ENCODE data around the gene CCDC102B. TPM values are rescaled to one million over a fixed set of nuclear protein-coding genes. Genes with fewer than 3 reads are reported as not detected.

CCDC102B gene
- polyA plus RNA-seq, 2 donors, result 0.54 to 0.94 TPM

DNA sequence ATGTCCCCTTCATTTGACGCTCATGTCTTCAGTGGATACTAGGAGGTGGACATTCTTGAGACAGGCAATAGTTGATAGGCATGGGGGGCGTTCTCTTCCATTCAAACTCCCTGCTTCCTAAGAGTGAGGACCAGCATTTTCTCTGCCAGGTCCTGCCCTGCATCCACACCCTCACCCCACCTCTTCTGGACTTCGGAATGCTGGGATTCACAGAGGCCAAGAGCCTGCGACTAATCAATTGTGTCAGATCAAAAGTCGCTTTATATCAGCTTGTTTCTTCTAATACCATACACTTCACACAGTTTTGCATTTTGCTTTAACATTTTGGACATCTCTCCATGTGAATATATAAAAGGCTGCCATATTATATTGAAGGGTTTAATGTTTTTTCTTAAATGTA, 210.7 kb downstream of the CCDC102B start:
- Histone ChIP-seq H3K36me3 (ENCODE audit: control insufficient read depth in 2 of 2, insufficient read depth in 2 of 2, low read length in 1 of 2) (no peaks in the 10 kb centered on the region), H3K4me3 (ENCODE audit: low read depth in 1 of 2, low read length in 2 of 2) (no peak overlapping the region), H3K27ac (ENCODE audit: low read depth in 2 of 2, low read length in 1 of 2) (no peak overlapping the region), H3K4me1 (ENCODE audit: control insufficient read depth in 2 of 2, insufficient read depth in 2 of 2, low read length in 1 of 2) (no peaks in the 10 kb centered on the region), H3K27me3 (ENCODE audit: control insufficient read depth in 1 of 2, insufficient read depth in 2 of 2, low read length in 2 of 2) (no peaks in the 10 kb centered on the region), H3K9me3 (ENCODE audit: control insufficient read depth in 2 of 2, insufficient read depth in 1 of 2, low read depth in 1 of 2, low read length in 1 of 2) (no peaks in the 10 kb centered on the region)
- 77 to 87% methylated on average over 5 of the region's 5 CpGs for WGBS, 2 donors

DNA sequence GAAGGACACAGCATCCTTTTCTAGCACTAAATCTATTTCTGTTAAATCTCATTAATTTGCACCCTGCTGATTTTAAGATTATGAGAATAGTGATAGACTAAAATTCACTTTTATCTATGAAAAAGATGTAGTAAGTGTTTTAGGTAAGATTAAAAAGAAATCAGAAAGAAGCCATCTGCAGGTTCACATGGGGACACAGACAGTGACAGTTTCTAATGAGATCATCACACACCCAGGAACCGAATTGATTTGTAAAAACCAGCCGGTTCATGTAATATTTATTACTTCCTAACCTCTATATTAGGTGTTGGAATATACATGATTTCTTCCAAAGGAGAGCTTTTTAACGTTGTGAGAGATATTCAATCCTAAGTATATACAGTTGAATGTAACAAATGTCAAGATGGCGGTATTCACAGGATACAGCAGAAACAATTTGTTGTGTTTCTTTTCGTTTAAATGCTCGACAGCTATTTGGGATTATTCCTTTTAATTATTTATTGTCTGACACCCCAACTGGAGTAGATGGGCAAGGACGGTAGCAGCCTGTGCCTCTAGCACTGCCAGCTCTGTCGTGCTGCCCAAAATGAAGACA, 223.4 kb downstream of the CCDC102B start:
- no peak overlapping the region for H3K4me3 ChIP-seq (ENCODE audit: low read depth in 1 of 2, low read length in 2 of 2)
- 69 to 74% methylated on average over 8 of the region's 8 CpGs for WGBS, 2 donors
- H3K27ac ChIP-seq (ENCODE audit: low read depth in 2 of 2, low read length in 1 of 2), result no peak overlapping the region
- H3K27me3 ChIP-seq (ENCODE audit: control insufficient read depth in 1 of 2, insufficient read depth in 2 of 2, low read length in 2 of 2), result no peaks in the 10 kb centered on the region
- no peaks in the 10 kb centered on the region for H3K36me3 ChIP-seq (ENCODE audit: control insufficient read depth in 2 of 2, insufficient read depth in 2 of 2, low read length in 1 of 2)
- H3K4me1 ChIP-seq (ENCODE audit: control insufficient read depth in 2 of 2, insufficient read depth in 2 of 2, low read length in 1 of 2), result no peaks in the 10 kb centered on the region
- H3K9me3 ChIP-seq (ENCODE audit: control insufficient read depth in 2 of 2, insufficient read depth in 1 of 2, low read depth in 1 of 2, low read length in 1 of 2), result no peaks in the 10 kb centered on the region

DNA sequence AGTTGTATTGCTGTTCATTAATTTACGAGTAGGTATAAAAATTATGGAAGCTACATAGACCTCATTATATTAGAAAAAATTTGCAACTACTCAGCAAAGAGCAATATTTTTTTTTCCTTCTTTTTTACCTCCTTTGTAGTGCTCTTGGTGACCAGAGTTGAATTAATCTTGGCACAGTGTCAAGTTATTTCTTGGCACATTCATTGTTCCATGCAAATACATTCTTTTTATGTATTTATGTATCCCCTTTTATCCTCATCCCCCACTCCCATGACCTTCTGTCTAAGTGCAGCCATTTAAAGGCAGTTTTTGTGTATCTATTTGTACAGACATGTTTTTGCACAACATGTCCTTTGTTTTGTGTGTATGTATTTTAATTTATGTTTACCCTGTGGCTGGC, 224.5 kb downstream of the CCDC102B start:
- Histone ChIP-seq H3K27ac (ENCODE audit: low read depth in 2 of 2, low read length in 1 of 2) (no peak overlapping the region), H3K4me3 (ENCODE audit: low read depth in 1 of 2, low read length in 2 of 2) (no peak overlapping the region), H3K4me1 (ENCODE audit: control insufficient read depth in 2 of 2, insufficient read depth in 2 of 2, low read length in 1 of 2) (no peaks in the 10 kb centered on the region), H3K9me3 (ENCODE audit: control insufficient read depth in 2 of 2, insufficient read depth in 1 of 2, low read depth in 1 of 2, low read length in 1 of 2) (no peaks in the 10 kb centered on the region), H3K27me3 (ENCODE audit: control insufficient read depth in 1 of 2, insufficient read depth in 2 of 2, low read length in 2 of 2) (no peaks in the 10 kb centered on the region), H3K36me3 (ENCODE audit: control insufficient read depth in 2 of 2, insufficient read depth in 2 of 2, low read length in 1 of 2) (no peaks in the 10 kb centered on the region)
- WGBS, 2 donors, result 66 to 84% methylated on average over 1 of the region's 1 CpG

DNA sequence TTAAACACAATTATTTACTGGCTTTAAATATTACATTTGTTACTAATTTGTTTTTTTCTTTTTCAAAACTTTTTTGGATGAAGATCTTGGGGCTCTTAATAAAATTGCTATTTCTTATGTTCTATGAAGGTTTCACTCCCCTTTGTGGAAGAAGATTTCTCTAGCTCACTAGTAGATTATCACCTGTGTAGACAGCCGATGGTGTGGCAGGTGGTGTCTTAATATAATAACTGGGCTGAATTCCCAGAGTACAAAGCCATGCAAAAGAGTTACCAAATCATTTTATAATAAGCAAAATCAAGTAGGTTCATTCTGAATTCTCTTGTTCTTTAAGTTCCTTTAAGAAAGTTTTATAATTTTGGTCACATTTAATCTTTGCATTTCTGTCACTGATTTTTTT, 233.7 kb downstream of the CCDC102B start:
- Histone ChIP-seq H3K4me3 (ENCODE audit: low read depth in 1 of 2, low read length in 2 of 2) (no peak overlapping the region), H3K36me3 (ENCODE audit: control insufficient read depth in 2 of 2, insufficient read depth in 2 of 2, low read length in 1 of 2) (no peaks in the 10 kb centered on the region), H3K27ac (ENCODE audit: low read depth in 2 of 2, low read length in 1 of 2) (no peak overlapping the region), H3K27me3 (ENCODE audit: control insufficient read depth in 1 of 2, insufficient read depth in 2 of 2, low read length in 2 of 2) (no peaks in the 10 kb centered on the region), H3K9me3 (ENCODE audit: control insufficient read depth in 2 of 2, insufficient read depth in 1 of 2, low read depth in 1 of 2, low read length in 1 of 2) (no peaks in the 10 kb centered on the region), H3K4me1 (ENCODE audit: control insufficient read depth in 2 of 2, insufficient read depth in 2 of 2, low read length in 1 of 2) (no peaks in the 10 kb centered on the region)
- WGBS, 2 donors, result 87 to 96% methylated on average over 1 of the region's 1 CpG

DNA sequence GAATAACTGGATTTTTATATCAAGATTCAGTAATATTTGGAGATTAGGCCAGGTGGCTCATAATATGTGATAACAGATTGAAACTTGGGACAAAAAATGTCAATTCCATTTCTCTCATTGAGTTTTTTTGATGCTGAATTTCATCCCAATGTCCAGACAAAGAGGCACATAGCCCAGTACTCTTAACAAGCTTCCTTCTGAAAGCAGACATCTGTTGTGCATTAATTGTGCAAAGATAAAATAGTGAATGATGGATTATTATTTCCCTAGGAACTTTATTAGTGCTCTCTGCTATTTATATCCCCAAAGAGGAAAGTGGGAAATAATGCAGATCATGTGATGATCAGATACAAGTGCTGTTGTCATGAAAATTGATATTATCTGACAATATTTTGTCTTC, 234.1 kb downstream of the CCDC102B start:
- H3K4me1 ChIP-seq (ENCODE audit: control insufficient read depth in 2 of 2, insufficient read depth in 2 of 2, low read length in 1 of 2), result no peaks in the 10 kb centered on the region
- H3K4me3 ChIP-seq (ENCODE audit: low read depth in 1 of 2, low read length in 2 of 2), result no peak overlapping the region
- H3K27me3 ChIP-seq (ENCODE audit: control insufficient read depth in 1 of 2, insufficient read depth in 2 of 2, low read length in 2 of 2), result no peaks in the 10 kb centered on the region
- H3K36me3 ChIP-seq (ENCODE audit: control insufficient read depth in 2 of 2, insufficient read depth in 2 of 2, low read length in 1 of 2), result no peaks in the 10 kb centered on the region
- no peaks in the 10 kb centered on the region for H3K9me3 ChIP-seq (ENCODE audit: control insufficient read depth in 2 of 2, insufficient read depth in 1 of 2, low read depth in 1 of 2, low read length in 1 of 2)
- H3K27ac ChIP-seq (ENCODE audit: low read depth in 2 of 2, low read length in 1 of 2), result no peak overlapping the region

DNA sequence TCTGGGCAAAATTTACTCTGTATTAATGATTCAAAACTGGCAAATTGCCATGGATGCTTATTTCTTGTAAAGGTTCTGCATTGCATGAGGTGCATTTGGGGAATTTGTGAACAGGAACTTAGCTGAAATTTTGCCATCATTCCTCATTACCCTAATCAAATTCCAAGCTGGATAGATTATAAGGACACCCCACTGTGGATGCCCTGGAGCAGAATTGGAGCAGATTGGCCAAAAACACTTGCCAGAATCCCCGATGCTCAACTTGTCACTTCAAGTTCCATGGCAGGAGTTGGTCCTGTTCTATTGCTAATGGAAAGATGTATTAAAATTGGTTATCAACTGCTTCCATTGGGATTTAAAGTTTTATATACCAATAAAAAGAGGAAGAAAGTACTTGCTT, 237.9 kb downstream of the CCDC102B start:
- WGBS, 2 donors, result 68 to 83% methylated on average over 1 of the region's 1 CpG
- Histone ChIP-seq H3K36me3 (ENCODE audit: control insufficient read depth in 2 of 2, insufficient read depth in 2 of 2, low read length in 1 of 2) (no peaks in the 10 kb centered on the region), H3K27me3 (ENCODE audit: control insufficient read depth in 1 of 2, insufficient read depth in 2 of 2, low read length in 2 of 2) (no peaks in the 10 kb centered on the region), H3K27ac (ENCODE audit: low read depth in 2 of 2, low read length in 1 of 2) (no peak overlapping the region), H3K9me3 (ENCODE audit: control insufficient read depth in 2 of 2, insufficient read depth in 1 of 2, low read depth in 1 of 2, low read length in 1 of 2) (no peaks in the 10 kb centered on the region), H3K4me1 (ENCODE audit: control insufficient read depth in 2 of 2, insufficient read depth in 2 of 2, low read length in 1 of 2) (no peaks in the 10 kb centered on the region), H3K4me3 (ENCODE audit: low read depth in 1 of 2, low read length in 2 of 2) (no peak overlapping the region)

DNA sequence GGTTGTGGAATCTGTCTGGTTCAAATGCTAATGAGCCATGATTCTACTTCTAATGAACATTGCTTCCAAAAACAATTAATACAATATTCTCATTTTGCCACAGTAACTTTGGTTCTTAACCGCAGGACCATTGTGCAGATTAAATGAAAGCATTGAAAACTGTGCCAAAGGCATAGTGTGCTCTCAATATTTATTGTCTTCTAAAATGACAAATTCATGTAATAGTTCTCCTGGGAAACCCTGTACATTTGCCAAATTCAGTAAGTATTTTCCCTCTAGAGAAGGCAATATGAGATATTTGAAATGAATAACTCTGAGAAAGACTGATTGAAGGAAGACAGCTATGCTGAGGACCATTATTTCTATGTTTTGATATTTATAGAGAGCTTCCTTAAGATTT, 246.3 kb downstream of the CCDC102B start:
- no peak overlapping the region for H3K27ac ChIP-seq (ENCODE audit: low read depth in 2 of 2, low read length in 1 of 2)
- no peaks in the 10 kb centered on the region for H3K36me3 ChIP-seq (ENCODE audit: control insufficient read depth in 2 of 2, insufficient read depth in 2 of 2, low read length in 1 of 2)
- no peak overlapping the region for H3K4me3 ChIP-seq (ENCODE audit: low read depth in 1 of 2, low read length in 2 of 2)
- H3K27me3 ChIP-seq (ENCODE audit: control insufficient read depth in 1 of 2, insufficient read depth in 2 of 2, low read length in 2 of 2), result no peaks in the 10 kb centered on the region
- no peaks in the 10 kb centered on the region for H3K9me3 ChIP-seq (ENCODE audit: control insufficient read depth in 2 of 2, insufficient read depth in 1 of 2, low read depth in 1 of 2, low read length in 1 of 2)
- WGBS, 2 donors, result 84 to 94% methylated on average over 1 of the region's 1 CpG
- no peaks in the 10 kb centered on the region for H3K4me1 ChIP-seq (ENCODE audit: control insufficient read depth in 2 of 2, insufficient read depth in 2 of 2, low read length in 1 of 2)

DNA sequence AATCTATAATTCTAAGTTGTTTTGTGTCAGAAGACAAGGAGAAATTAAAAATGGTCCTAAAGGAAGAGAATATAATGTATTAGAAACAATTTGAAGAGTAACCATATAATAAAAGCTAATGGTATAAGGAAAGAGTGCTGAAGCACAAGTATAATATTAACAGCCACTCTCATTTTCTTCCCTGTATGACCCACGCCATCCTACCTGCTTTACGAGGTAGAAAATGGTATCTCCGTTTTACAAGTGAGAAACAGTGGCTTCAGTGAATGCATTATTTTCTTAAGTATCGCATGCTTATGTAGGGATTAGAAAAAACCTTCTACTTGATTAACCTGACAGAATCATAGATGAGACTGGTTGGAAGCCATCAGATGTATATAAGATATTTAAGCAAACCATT, 266.2 kb downstream of the CCDC102B start:
- Histone ChIP-seq H3K36me3 (ENCODE audit: control insufficient read depth in 2 of 2, insufficient read depth in 2 of 2, low read length in 1 of 2) (no peaks in the 10 kb centered on the region), H3K9me3 (ENCODE audit: control insufficient read depth in 2 of 2, insufficient read depth in 1 of 2, low read depth in 1 of 2, low read length in 1 of 2) (no peaks in the 10 kb centered on the region), H3K4me1 (ENCODE audit: control insufficient read depth in 2 of 2, insufficient read depth in 2 of 2, low read length in 1 of 2) (no peaks in the 10 kb centered on the region), H3K4me3 (ENCODE audit: low read depth in 1 of 2, low read length in 2 of 2) (no peak overlapping the region), H3K27ac (ENCODE audit: low read depth in 2 of 2, low read length in 1 of 2) (no peak overlapping the region), H3K27me3 (ENCODE audit: control insufficient read depth in 1 of 2, insufficient read depth in 2 of 2, low read length in 2 of 2) (no peaks in the 10 kb centered on the region)
- WGBS, 2 donors, result 64 to 67% methylated on average over 4 of the region's 4 CpGs

DNA sequence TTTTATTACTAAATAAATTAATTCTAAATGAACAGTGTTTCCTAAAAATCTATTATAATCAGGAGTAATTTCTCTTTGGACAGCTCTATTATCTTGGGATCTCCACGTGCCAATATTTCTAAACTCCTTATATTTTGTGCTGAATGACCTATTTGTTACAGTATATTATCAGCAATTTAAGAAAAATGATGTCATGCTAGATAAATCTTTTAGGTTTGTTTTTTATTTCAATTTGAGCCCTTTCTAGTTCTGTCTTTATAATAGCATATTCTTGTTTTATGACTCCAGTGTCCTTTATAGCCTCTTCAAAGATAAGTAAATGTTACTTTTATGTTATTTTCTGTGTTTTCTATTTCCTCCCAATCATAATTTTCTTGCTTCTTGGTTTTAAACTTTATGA, 269.2 kb downstream of the CCDC102B start:
- H3K4me1 ChIP-seq (ENCODE audit: control insufficient read depth in 2 of 2, insufficient read depth in 2 of 2, low read length in 1 of 2), result no peaks in the 10 kb centered on the region
- WGBS, 2 donors, result 0% methylated on average over 1 of the region's 1 CpG
- H3K9me3 ChIP-seq (ENCODE audit: control insufficient read depth in 2 of 2, insufficient read depth in 1 of 2, low read depth in 1 of 2, low read length in 1 of 2), result no peaks in the 10 kb centered on the region

DNA sequence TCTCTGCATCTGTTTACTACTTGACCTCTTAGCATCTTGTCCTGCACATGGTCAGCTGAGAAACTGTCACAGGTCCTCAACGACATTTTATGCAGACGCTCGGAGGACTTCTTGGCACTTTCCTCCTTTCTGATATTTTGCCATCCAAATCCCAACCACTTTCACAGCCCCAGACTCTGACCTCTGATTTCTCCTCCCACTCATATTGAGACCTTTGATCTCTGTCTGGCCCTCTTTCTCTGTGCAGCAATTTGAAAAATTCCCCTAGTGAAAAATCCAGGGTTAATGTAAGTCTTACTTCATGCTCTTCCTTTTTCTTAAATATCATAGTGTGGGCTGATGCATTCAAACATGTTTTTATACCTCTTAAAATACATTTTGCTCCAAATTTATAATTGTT, 273.8 kb downstream of the CCDC102B start:
- Histone ChIP-seq H3K9me3 (ENCODE audit: control insufficient read depth in 2 of 2, insufficient read depth in 1 of 2, low read depth in 1 of 2, low read length in 1 of 2) (no peaks in the 10 kb centered on the region), H3K4me1 (ENCODE audit: control insufficient read depth in 2 of 2, insufficient read depth in 2 of 2, low read length in 1 of 2) (no peaks in the 10 kb centered on the region), H3K4me3 (ENCODE audit: low read depth in 1 of 2, low read length in 2 of 2) (no peak overlapping the region), H3K36me3 (ENCODE audit: control insufficient read depth in 2 of 2, insufficient read depth in 2 of 2, low read length in 1 of 2) (no peaks in the 10 kb centered on the region), H3K27me3 (ENCODE audit: control insufficient read depth in 1 of 2, insufficient read depth in 2 of 2, low read length in 2 of 2) (no peaks in the 10 kb centered on the region), H3K27ac (ENCODE audit: low read depth in 2 of 2, low read length in 1 of 2) (no peak overlapping the region)
- WGBS, 2 donors, result 85 to 86% methylated on average over 3 of the region's 3 CpGs

More for the DNA sequence above, 269.2 kb downstream of the CCDC102B start:
- H3K36me3 ChIP-seq (ENCODE audit: control insufficient read depth in 2 of 2, insufficient read depth in 2 of 2, low read length in 1 of 2), result no peaks in the 10 kb centered on the region
- no peak overlapping the region for H3K4me3 ChIP-seq (ENCODE audit: low read depth in 1 of 2, low read length in 2 of 2)
- no peak overlapping the region for H3K27ac ChIP-seq (ENCODE audit: low read depth in 2 of 2, low read length in 1 of 2)
- H3K27me3 ChIP-seq (ENCODE audit: control insufficient read depth in 1 of 2, insufficient read depth in 2 of 2, low read length in 2 of 2), result no peaks in the 10 kb centered on the region
